ENCODE measurements around the gene RUNX2.

- TF ChIP-seq GATAD2B (conservative IDR thresholded peaks at IDR 0.05; ENCODE audit: low read depth) (no peak), HSF1 (IDR thresholded peaks at IDR 0.05; ENCODE audit: low read depth, low read length) (no peak), POLR2AphosphoS5 (IDR thresholded peaks at IDR 0.05; ENCODE audit: low read length) (no peak), CTCF (IDR thresholded peaks at IDR 0.05 in 2 of 3, conservative IDR thresholded peaks at IDR 0.05 in 1 of 3; ENCODE audit: control insufficient read depth in 2 of 3, extremely low read depth in 1 of 3, insufficient read depth in 1 of 3, low read depth in 3 of 3, low read length in 3 of 3) (no peak), TCF3 (IDR thresholded peaks at IDR 0.05; ENCODE audit: borderline replicate concordance, insufficient read depth, low read depth, low read length) (no peak), MXI1 (IDR thresholded peaks at IDR 0.05; ENCODE audit: low read depth, low read length) (no peak), EP300 (IDR thresholded peaks at IDR 0.05; ENCODE audit: borderline replicate concordance in 1 of 2, control insufficient read depth in 1 of 2, low read depth in 2 of 2, low read length in 2 of 2) (no peak), CREB1 (IDR thresholded peaks at IDR 0.05; ENCODE audit: low read depth) (no peak), SMAD1 (IDR thresholded peaks at IDR 0.05; ENCODE audit: low read depth, partially characterized antibody) (no peak), ZNF622 (IDR thresholded peaks at IDR 0.05) (no peak)
Measured at GRCh38 chr6:45483021-45483420, 154.9 kb downstream of the RUNX2 start.
